Hepatocyte (in vitro differentiated cells): ENCODE measurements around the gene MRPL20. TPM values are rescaled to one million over a fixed set of nuclear protein-coding genes. Genes with fewer than 3 reads are reported as not detected.
"Not testable (repeated sequence)": the region's sequence is repeated elsewhere in the genome, so short reads cannot be mapped to it uniquely, and the experiment has no call there.

ENCODE experiments used
- DNase-seq: peaks from one replicate; pipeline ENCODE4 v3.0.0-alpha.2; 2016; ENCODE audit warnings: low spot score
- H2AFZ ChIP-seq: fragments of 200-600 bp; sonication (generic); 2 replicates; pipeline ENCODE4 v1.6.0; 2016; ENCODE audit warnings: antibody characterized with exemption, mild to moderate bottlenecking
- H3K27ac ChIP-seq: fragments of 200-600 bp; sonication (generic); 2 replicates; pipeline ENCODE4 v1.5.1; 2016; ENCODE audit warnings: mild to moderate bottlenecking
- H3K27me3 ChIP-seq: fragments of 200-600 bp; sonication (generic); 2 replicates; pipeline ENCODE4 v1.6.1; 2016
- H3K36me3 ChIP-seq: fragments of 200-600 bp; sonication (generic); replicated peaks from 2 replicates; pipeline ENCODE4 v1.5.1; 2016; ENCODE audit warnings: low read depth; ENCODE audit not compliant: insufficient read depth
- H3K4me1 ChIP-seq: fragments of 200-600 bp; sonication (generic); 2 replicates; pipeline ENCODE4 v1.5.1; 2016; ENCODE audit warnings: mild to moderate bottlenecking, moderate library complexity; ENCODE audit not compliant: insufficient read depth
- H3K4me2 ChIP-seq: fragments of 200-600 bp; sonication (generic); 2 replicates; pipeline ENCODE4 v1.6.0; 2016
- H3K4me3 ChIP-seq: fragments of 200-600 bp; sonication (generic); 2 replicates; pipeline ENCODE4 v1.5.1; 2016; ENCODE audit warnings: mild to moderate bottlenecking
- H3K79me2 ChIP-seq: fragments of 200-600 bp; sonication (generic); 2 replicates; pipeline ENCODE4 v1.6.0; 2017; ENCODE audit warnings: mild to moderate bottlenecking
- H3K9me2 ChIP-seq: fragments of 200-600 bp; sonication (generic); replicated peaks from 2 replicates; pipeline ENCODE4 v1.6.0; 2017; ENCODE audit warnings: mild to moderate bottlenecking; ENCODE audit not compliant: insufficient read depth
- H3K9me3 ChIP-seq: fragments of 200-600 bp; sonication (generic); 2 replicates; pipeline ENCODE4 v1.5.1; 2016; ENCODE audit warnings: low read depth, mild to moderate bottlenecking
- H4K20me1 ChIP-seq: fragments of 200-600 bp; sonication (generic); 2 replicates; pipeline ENCODE4 v1.6.0; 2016; ENCODE audit warnings: mild to moderate bottlenecking; ENCODE audit not compliant: insufficient read depth, poor library complexity, severe bottlenecking
- CTCF ChIP-seq: fragments of 200-600 bp; sonication (generic); IDR thresholded peaks from 2 replicates; pipeline ENCODE4 v1.5.1; 2016; ENCODE audit warnings: antibody characterized with exemption, mild to moderate bottlenecking; ENCODE audit not compliant: poor library complexity
- EZH2 ChIP-seq: fragments of 200-600 bp; sonication (generic); IDR thresholded peaks from 2 replicates; pipeline ENCODE4 v1.6.1; 2016; ENCODE audit warnings: antibody characterized with exemption, mild to moderate bottlenecking, borderline replicate concordance
- EZH2phosphoT487 ChIP-seq: fragments of 200-600 bp; sonication (generic); IDR thresholded peaks from one replicate; pipeline ENCODE4 v1.6.1; 2018; ENCODE audit warnings: antibody characterized with exemption, mild to moderate bottlenecking, low read depth, moderate library complexity; ENCODE audit not compliant: unreplicated experiment, severe bottlenecking
- WGBS: methylation state at CpG from one replicate; pipeline ENCODE4 v1.1.6; 2016; ENCODE audit warnings: low lambda C conversion rate; ENCODE audit errors: missing lambda C conversion rate; 5-methylcytosine and 5-hydroxymethylcytosine counted together
- polyA plus RNA-seq: library from polyadenylated mRNA; unstranded; fragments of >200 nt; fragmentation: Nextera tagmentation; extraction: Ambion mirVana; gene quantifications from 2 replicates; pipeline ENCODE4 v1.2.1, GENCODE V29; 2016
- total RNA-seq: library from RNA; depleted of rRNA; stranded (reverse); fragments of >200 nt; gene quantifications from 2 replicates; pipeline ENCODE4 v1.2.3, GENCODE V29; 2014

The MRPL20 gene
- total and polyA plus RNA-seq, 2 experiments from 2014 or later, result 107 to 193 TPM

- H3K27me3 ChIP-seq, result no peaks in the 10 kb centered on the region
- no peaks in the 10 kb centered on the region for H3K9me3 ChIP-seq
- peak; percentile 6 for TF ChIP-seq CTCF
- no peak for TF ChIP-seq EZH2phosphoT487
- TF ChIP-seq EZH2, result no peak
- no peaks in the 10 kb centered on the region for H3K79me2 ChIP-seq
- H2AFZ ChIP-seq, result peak overlapping the region; percentile 62
- no peaks in the 10 kb centered on the region for H3K36me3 ChIP-seq
- H3K9me2 ChIP-seq, result no peaks in the 10 kb centered on the region
- H3K4me3 ChIP-seq, result no peak overlapping the region
- H3K4me2 ChIP-seq, result peak overlapping the region; percentile 66
- peaks cover 60% of the 10 kb centered on the region for H3K4me1 ChIP-seq
- peak; percentile 74 for DNase-seq
- WGBS, result 30% methylated on average over 33 of the region's 35 CpGs
- H3K27ac ChIP-seq, result peak overlapping the region; percentile 96
- H4K20me1 ChIP-seq, result no peaks in the 10 kb centered on the region
Observed at GRCh38 chr1:1430114-1430982, 23.3 kb upstream of the MRPL20 start.

- WGBS, result 83% methylated on average over 6 of the region's 6 CpGs
- peak overlapping the region; percentile 66 for H3K4me2 ChIP-seq
Observed at GRCh38 chr1:1429671-1430073, 22.6 kb upstream of the MRPL20 start.

GRCh38 chr1:1428967-1429366 lies 21.9 kb upstream of the MRPL20 start:
- not testable (repeated sequence) for H3K79me2 ChIP-seq, H3K4me2 ChIP-seq, DNase-seq, H4K20me1 ChIP-seq, H3K4me3 ChIP-seq, H3K9me3 ChIP-seq, H3K27me3 ChIP-seq, H3K9me2 ChIP-seq, H3K27ac ChIP-seq, H2AFZ ChIP-seq, H3K36me3 ChIP-seq
- H3K4me1 ChIP-seq, result peaks cover 46% of the 10 kb centered on the region
- 99% methylated on average over 5 of the region's 6 CpGs for WGBS

More at GRCh38 chr1:1429671-1430073, 22.6 kb upstream of the MRPL20 start:
- Histone ChIP-seq H3K9me2 (no peaks in the 10 kb centered on the region), H3K27ac (peak overlapping the region; percentile 96), H3K9me3 (no peaks in the 10 kb centered on the region), H4K20me1 (no peaks in the 10 kb centered on the region), H3K27me3 (no peaks in the 10 kb centered on the region), H3K36me3 (no peaks in the 10 kb centered on the region), H3K4me1 (peaks cover 53% of the 10 kb centered on the region), H2AFZ (no peak overlapping the region), H3K79me2 (no peaks in the 10 kb centered on the region), H3K4me3 (no peak overlapping the region)
- no peak for TF ChIP-seq EZH2phosphoT487
- TF ChIP-seq CTCF, result no peak
- TF ChIP-seq EZH2, result no peak
- no peak for DNase-seq

- Histone ChIP-seq H3K36me3 (no peaks in the 10 kb centered on the region), H3K9me3 (no peaks in the 10 kb centered on the region), H2AFZ (no peak overlapping the region), H3K4me3 (no peak overlapping the region), H3K4me2 (no peak overlapping the region), H3K79me2 (no peaks in the 10 kb centered on the region), H4K20me1 (no peaks in the 10 kb centered on the region), H3K27ac (no peak overlapping the region), H3K4me1 (peaks cover 38% of the 10 kb centered on the region), H3K9me2 (no peaks in the 10 kb centered on the region), H3K27me3 (no peaks in the 10 kb centered on the region)
- WGBS, result 92% methylated on average over 12 of the region's 19 CpGs
- TF ChIP-seq CTCF (no peak), EZH2phosphoT487 (no peak), EZH2 (no peak)
- no peak for DNase-seq
Observed at GRCh38 chr1:1428174-1428573, 21.1 kb upstream of the MRPL20 start.
